NCI-H1092 (cell line): ENCODE measurements around the gene OTX1.
"Not testable (repeated sequence)": the region's sequence is repeated elsewhere in the genome, so short reads cannot be mapped to it uniquely, and the experiment has no call there.

Experiments
- DNase-seq: peaks from one replicate; lab custom pipeline; 2025; lab: John Stamatoyannopoulos, UW

The OTX1 gene

GRCh38 chr2:63058921-63059792, 8.5 kb downstream of the OTX1 start:
- DNase-seq: no peak

DNA sequence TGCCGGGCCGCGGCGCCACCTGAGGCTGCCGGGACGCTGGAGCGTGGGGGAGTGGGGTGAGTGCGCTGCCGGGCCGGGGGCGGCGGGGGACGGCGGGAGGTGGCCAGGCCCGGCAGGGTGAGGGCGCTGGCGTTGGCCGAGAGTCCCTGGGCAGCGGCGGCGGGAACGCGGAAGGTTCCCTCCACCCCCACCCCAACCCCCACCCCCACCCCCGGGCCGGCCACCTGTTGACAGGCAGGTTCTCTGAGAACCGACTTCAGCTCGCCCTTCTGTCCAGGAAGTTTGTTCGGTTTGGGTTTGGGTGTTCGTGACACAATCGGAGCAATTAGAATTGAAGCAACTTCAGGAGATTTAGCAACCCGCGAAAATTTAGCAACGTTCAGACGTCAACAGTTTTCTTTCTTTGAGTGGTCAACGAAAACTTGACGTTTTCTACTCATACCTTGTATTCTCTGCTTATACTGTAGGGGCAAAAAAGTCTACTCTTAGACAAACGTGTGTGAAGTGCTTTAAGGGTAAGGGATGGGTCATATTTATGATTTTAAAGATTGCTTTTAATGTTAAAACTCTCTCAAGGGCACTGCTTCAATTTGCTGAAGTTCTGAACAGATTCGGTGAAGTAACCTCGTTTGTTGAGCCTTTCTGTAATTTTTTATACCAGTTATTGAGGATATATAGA, 9.3 kb downstream of the OTX1 start:
- DNase-seq: no peak

GRCh38 chr2:63060472-63060991, 9.9 kb downstream of the OTX1 start:
- DNase-seq: no peak

DNA sequence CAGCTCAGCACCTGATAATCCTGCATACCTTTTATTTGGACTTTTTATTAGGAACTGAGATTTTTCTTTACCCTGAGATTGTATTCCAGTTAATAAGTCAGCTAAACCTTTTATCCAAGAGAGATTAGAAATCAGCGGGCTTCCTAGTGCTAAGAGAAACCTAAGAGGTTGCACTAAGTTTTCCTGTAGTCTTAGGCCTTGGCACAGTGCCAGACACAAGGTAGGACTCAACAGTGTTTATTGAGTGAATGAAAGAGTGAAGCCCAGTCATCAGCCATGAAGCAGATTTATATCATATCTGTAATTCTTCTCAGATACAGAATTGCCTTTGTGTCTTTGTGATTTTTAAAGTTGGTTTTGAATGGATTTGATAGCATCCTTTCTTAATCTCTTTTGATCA, 13.6 kb downstream of the OTX1 start:
- no peak for DNase-seq

GRCh38 chr2:63064661-63065060, 14.0 kb downstream of the OTX1 start:
- no peak for DNase-seq

GRCh38 chr2:63066265-63066664, 15.6 kb downstream of the OTX1 start:
- DNase-seq: no peak

DNA sequence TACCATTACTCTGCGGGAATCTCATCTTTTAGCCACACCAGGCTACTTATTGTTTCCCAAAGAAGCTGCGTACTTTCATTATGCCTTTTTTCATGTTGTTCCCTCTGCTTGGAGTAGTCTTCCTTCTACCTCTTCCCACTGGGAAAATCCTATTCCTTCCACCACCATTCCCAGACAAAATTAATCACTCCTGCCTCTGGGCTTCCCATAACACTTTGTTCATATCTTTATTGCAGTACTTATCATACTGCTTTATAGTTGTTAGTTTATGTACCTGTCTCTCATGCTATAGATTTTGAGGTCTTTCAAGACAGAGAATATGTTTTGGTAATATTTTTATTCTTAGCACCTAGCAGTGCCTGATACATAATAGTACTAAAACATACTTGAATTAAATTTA, 16.2 kb downstream of the OTX1 start:
- DNase-seq: no peak

DNA sequence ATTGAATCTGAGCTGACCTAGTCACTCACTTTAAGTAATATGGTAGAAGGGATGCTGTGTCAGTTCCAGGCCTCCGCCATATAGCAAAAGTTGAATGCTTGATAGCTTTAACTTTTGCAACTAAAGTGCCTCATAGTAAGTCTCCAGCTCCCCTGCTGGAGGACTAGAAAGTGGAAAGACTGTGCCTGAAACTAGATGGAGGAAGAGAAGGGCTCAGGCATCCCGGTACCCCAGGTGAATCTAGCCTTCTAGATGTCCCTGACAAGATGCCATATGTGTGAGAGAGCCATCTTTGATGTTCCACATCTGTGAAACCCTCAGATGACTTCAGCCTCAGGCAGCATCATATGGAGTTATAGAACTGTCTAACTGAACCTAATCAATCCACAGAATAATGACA, 21.0 kb downstream of the OTX1 start:
- DNase-seq: no peak

DNA sequence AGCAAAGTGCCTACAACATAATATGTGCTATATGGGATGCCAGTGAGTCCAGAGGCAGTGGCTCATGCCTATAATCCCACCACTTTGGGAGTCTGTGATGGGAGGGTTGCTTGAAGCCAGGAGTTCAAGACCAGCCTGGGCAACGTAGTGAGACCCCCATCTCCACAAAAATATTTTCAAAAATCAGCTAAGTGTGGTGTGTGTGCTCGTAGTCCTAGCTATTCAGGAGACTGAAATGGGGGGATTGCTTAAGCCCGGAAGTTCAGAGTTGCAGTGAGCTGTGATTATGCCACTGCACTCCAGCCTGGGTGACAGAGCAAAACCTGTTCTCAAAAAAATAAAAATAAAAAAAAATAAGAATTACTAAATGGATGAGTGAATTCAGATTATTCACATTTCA, 23.4 kb downstream of the OTX1 start:
- no peak for DNase-seq

GRCh38 chr2:63074399-63074798, 23.8 kb downstream of the OTX1 start:
- not testable (repeated sequence) for DNase-seq

DNA sequence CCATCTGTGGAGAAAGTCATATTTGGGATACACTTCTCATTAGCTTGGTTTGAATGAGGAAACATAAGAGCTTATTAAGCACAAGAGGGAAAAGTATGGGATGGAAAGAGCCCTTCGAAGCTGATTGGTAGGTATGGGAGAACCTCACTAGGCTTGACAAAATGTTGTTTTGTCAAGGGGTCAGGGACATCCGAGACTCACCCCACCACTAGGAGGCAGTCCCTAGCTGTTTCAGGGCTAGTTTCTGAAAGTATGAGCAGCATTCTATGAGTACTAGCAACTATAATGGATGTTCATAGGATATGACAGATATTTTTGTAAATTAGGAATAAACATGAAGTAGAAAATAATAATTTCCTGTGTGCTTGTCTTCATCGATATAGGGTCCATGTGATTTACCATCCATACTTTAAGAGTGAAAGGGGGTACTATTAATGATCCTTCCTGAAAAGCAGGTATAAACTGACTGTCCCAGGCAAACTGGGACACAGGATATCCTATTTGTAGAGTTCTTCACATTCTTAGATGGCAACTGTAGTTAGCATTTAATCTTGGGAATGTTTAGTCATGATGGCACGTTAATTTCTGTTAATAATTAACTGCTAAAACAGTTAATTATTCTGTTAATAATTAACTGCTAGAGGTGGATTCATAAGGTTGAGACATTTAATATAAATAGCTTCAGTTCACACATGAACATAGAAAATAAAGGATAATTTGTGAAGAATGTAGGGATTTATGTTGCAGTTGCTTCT, 28.4 kb downstream of the OTX1 start:
- DNase-seq: no peak

- DNase-seq: no peak
These were observed 30.8 kb downstream of the OTX1 start for GRCh38 chr2:63081404-63081803.

GRCh38 chr2:63086687-63087086, 36.1 kb downstream of the OTX1 start:
- no peak for DNase-seq

DNA sequence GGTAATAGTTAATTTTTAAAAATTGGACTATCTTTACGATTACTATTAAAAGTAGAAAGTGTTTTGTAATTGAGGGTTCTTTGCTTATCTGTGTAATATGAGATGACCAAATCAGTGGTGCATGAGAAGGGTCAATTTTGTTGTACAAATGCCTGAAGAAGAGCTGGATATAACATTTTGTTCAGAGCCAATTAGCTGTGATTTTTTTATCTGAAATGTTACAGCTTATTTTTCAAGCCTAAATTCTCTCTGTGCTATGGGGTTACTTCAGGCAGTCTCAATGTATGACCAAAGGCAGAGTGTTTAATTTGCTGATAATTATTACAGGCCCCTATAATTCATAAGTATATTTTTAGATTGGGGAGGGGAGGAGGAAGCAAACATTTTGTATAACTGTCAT, 41.8 kb downstream of the OTX1 start:
- DNase-seq: no peak

GRCh38 chr2:63092857-63093256, 42.2 kb downstream of the OTX1 start:
- no peak for DNase-seq

DNA sequence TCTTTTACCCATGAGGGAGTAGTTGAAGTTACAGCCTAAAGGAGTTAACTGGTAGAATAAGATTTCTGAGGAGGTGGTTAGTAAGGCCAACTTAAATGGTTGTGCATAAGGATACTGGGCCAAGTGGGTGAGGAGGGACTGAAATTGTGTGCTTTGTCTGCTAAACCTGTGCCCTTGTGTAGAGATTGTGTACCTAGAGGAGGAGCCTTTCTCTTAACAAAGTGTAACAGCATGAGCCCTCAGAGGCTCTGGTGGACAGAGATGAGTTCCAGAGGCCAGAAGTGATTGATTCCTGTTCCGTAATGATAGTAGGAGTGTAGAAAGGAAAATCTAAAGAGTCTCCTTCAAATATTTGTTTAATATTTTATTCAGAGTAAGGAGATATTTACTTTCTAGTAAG, 42.9 kb downstream of the OTX1 start:
- DNase-seq: no peak

- no peak for DNase-seq
These were observed 45.9 kb downstream of the OTX1 start for GRCh38 chr2:63096491-63096890.

GRCh38 chr2:63099032-63099431, 48.4 kb downstream of the OTX1 start:
- DNase-seq: no peak

DNA sequence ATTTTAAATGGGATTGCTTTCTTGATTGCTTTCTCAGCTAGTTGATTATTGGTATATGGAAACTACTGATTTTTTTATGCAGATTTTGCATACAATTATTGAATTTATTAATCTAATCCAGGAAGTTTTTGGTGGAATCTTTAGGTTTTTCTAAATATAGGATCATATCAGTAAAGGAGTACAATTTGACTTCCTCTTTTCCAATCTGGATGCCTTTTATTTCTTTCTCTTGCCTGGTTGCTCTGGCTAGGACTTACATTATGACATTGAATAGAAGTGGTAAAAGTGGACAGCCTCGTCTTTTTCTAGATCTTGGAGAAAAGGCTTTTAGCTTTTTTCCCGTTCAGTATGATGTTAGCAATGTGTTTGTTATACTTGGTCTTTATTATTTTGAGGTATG, 51.3 kb downstream of the OTX1 start:
- DNase-seq: no peak

DNA sequence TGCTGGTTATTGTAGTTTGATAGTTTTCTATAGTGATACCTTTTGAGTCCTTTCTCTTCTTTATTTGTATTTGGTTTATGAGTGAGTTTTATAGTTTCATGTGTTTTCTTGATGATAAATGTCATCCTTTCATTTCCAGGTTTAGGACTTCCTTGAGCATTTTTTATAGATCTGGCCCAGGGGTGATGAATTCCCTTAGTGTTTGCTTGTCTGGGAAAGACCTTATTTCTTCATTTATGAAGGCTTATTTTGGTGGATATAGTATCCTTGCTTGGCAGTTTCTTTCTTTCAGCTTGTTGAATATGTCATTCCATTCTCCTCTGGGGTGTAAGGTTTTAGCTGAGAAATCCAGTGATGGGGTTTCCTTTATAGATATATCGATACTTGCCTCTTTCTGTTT, 53.9 kb downstream of the OTX1 start:
- DNase-seq: no peak
